Mucosa of stomach (tissue), 1 donor: ENCODE results near the gene F8.

Experiments used
- H3K27me3 ChIP-seq: one replicate; pipeline ENCODE4 v1.7.0; 2013; ENCODE audit warnings: mild to moderate bottlenecking, low read length; ENCODE audit not compliant: control insufficient read depth, insufficient read depth
- H3K36me3 ChIP-seq: one replicate; pipeline ENCODE4 v1.7.0; 2013; ENCODE audit warnings: low read length; ENCODE audit not compliant: control insufficient read depth, insufficient read depth
- H3K4me1 ChIP-seq: one replicate; pipeline ENCODE4 v1.7.0; 2013; ENCODE audit warnings: mild to moderate bottlenecking, low read length; ENCODE audit not compliant: control insufficient read depth, insufficient read depth
- H3K4me3 ChIP-seq: one replicate; pipeline ENCODE4 v1.7.0; 2013; ENCODE audit warnings: low read length
- H3K9ac ChIP-seq: one replicate; pipeline ENCODE4 v1.7.0; 2013; ENCODE audit warnings: mild to moderate bottlenecking, low read length, moderate library complexity
- H3K9me3 ChIP-seq: one replicate; pipeline ENCODE4 v1.7.0; 2013; ENCODE audit warnings: mild to moderate bottlenecking, low read length, moderate library complexity; ENCODE audit not compliant: control insufficient read depth
- donor health status: Pancreatic carcinoma.

The F8 gene

GRCh38 chrX:155055494-155055893 is 33.0 kb upstream of the F8 start:
- Histone ChIP-seq H3K4me3 (no peak overlapping the region), H3K9me3 (no peaks in the 10 kb centered on the region), H3K27me3 (no peaks in the 10 kb centered on the region), H3K36me3 (no peaks in the 10 kb centered on the region), H3K4me1 (peaks cover 5% of the 10 kb centered on the region), H3K9ac (no peak overlapping the region)

- Histone ChIP-seq H3K9ac (no peak overlapping the region), H3K4me1 (peaks cover 5% of the 10 kb centered on the region), H3K9me3 (no peaks in the 10 kb centered on the region), H3K4me3 (no peak overlapping the region), H3K36me3 (no peaks in the 10 kb centered on the region), H3K27me3 (no peaks in the 10 kb centered on the region)
Measured at GRCh38 chrX:155054255-155054654, 31.7 kb upstream of the F8 start.

- Histone ChIP-seq H3K36me3 (no peaks in the 10 kb centered on the region), H3K9me3 (no peaks in the 10 kb centered on the region), H3K4me3 (no peak overlapping the region), H3K27me3 (no peaks in the 10 kb centered on the region), H3K4me1 (peaks cover 5% of the 10 kb centered on the region), H3K9ac (no peak overlapping the region)
Measured at GRCh38 chrX:155053656-155054055, 31.1 kb upstream of the F8 start.

DNA sequence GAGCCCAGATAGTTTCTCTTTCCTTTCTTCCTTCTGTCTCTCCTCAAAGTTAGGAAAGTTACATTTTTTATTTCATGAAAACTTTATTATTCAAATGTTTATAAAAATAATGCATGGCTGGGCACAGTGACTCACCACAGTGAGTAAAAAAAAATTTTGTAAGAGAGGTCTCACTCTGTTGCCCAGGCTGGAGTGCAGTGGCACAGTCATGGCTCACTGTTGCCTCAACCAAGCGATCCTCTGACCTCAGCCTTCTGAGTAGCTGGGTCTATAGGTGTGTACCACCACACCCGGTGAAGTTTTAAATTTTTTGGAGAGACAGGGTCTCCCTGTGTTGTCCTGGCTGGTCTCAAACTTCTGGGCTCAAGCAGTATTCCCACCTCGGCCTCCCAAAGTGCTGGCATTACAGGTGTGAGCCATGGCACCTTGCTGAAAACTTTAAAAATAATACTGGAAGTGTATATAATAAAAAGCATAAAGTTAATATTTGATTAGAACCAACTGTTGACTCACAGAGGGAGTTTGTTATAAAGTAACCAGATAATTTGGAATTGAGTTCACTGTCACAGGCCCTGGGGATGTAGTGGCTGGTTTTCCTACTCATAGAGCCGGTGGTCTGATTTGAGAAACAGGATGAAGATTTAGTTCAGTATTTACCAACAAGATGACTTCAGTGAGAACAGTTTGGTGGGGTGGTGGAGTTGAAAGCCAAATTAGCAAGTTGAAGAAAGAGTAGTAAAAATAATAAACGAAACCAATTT is 30.4 kb upstream of the F8 start:
- Histone ChIP-seq H3K9ac (no peak overlapping the region), H3K4me1 (peaks cover 5% of the 10 kb centered on the region), H3K4me3 (no peak overlapping the region), H3K27me3 (no peaks in the 10 kb centered on the region), H3K36me3 (no peaks in the 10 kb centered on the region), H3K9me3 (no peaks in the 10 kb centered on the region)

DNA sequence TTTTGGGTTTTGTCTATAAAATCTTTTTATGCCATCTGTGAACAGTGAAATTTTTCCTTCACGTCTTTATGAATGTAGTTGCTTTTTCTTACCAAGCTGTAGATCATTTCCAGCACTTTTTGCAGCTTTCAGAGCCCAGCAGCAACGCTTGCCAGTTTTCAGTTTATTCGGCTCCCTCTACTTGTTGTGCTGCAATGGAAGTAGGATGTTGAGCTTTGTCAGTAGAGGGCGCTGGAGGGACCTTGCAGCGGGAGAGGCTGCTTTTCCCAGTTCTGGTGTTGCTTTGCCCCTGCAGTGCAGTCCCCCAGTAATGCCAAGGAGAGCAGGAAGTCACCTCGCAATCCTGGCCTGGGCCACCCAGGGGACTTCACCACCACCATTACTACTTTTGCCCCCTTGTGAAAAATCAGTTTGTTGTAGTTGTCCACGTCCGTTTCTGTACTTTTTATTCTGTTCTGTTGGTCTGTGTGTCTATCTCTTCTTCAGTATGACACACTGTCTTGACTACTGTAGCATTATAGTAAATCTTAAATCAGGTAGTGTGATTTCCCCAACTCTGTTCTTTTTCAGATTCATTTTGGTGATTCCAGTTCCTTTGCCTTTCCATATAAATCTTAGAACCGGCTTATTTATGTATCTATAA is 26.6 kb upstream of the F8 start:
- Histone ChIP-seq H3K4me1 (no peaks in the 10 kb centered on the region), H3K9ac (no peak overlapping the region), H3K27me3 (no peaks in the 10 kb centered on the region)

DNA sequence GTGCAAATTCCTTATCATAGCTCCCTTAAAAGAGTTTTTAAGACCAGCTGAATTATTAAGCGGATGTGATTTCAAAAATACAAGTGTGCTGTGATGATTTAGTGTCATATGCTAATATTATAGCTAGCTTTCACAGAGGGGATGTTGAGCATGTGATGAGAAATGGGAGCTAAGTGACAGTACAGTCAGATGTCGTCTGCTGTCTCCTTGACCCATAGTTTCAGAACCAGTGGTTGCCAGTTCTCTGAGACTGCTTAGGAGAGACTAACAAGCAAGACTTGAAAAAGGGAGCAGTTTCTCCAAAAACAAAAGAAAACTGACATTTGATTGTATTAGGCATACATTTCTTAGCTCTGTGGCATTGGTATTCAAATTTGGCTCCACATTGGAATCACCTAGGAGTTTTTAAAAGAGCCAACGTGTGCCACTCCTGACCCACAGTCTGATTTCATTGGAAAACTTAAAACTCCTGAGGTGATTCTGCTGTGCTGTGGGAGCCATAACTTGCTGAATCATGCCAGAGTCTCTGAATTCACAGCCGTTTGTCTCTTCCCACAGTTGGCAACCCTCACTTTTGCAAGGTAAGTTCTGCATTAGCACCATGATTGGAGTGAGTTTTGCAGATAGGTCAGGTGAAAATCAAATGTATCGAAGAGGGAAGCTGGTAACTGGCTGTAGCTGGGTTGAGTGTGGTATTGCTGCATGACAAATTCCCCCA is 24.4 kb upstream of the F8 start:
- Histone ChIP-seq H3K9ac (no peak overlapping the region), H3K27me3 (no peaks in the 10 kb centered on the region), H3K9me3 (no peaks in the 10 kb centered on the region), H3K4me3 (no peak overlapping the region), H3K4me1 (no peaks in the 10 kb centered on the region), H3K36me3 (no peaks in the 10 kb centered on the region)

More for the DNA sequence above, 26.6 kb upstream of the F8 start:
- Histone ChIP-seq H3K9me3 (no peaks in the 10 kb centered on the region), H3K4me3 (no peak overlapping the region), H3K36me3 (no peaks in the 10 kb centered on the region)

GRCh38 chrX:155046129-155046810 is 23.7 kb upstream of the F8 start:
- Histone ChIP-seq H3K36me3 (no peaks in the 10 kb centered on the region), H3K9me3 (no peaks in the 10 kb centered on the region), H3K9ac (no peak overlapping the region), H3K27me3 (no peaks in the 10 kb centered on the region), H3K4me1 (no peaks in the 10 kb centered on the region), H3K4me3 (no peak overlapping the region)

- H3K27me3 ChIP-seq = no peaks in the 10 kb centered on the region
- no peak overlapping the region for H3K9ac ChIP-seq
- H3K9me3 ChIP-seq = no peaks in the 10 kb centered on the region
- H3K36me3 ChIP-seq = no peaks in the 10 kb centered on the region
- H3K4me3 ChIP-seq = no peak overlapping the region
- H3K4me1 ChIP-seq = no peaks in the 10 kb centered on the region
Measured at GRCh38 chrX:155035688-155036087, 13.2 kb upstream of the F8 start.

DNA sequence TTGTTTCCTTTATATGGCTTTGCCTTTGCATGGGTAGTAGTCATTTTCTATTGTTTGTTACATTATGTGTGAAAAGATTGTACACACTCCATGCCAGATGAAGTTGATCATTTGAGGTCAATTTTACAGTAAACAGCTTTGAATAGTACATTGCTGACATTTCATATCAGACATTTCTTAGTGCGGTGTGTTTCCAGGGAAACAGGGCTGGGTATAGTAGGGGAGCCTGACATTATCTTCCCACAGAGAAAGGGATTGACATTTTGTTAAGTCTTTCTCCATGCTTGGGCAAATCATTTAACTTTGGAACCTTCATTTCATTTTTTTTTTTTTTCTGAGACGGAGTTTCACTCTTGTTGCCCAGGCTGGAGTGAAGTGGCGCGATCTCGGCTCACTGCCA is 9.1 kb upstream of the F8 start:
- Histone ChIP-seq H3K9me3 (no peaks in the 10 kb centered on the region), H3K27me3 (no peaks in the 10 kb centered on the region), H3K4me1 (peaks cover 6% of the 10 kb centered on the region), H3K36me3 (no peaks in the 10 kb centered on the region), H3K9ac (no peak overlapping the region), H3K4me3 (no peak overlapping the region)

DNA sequence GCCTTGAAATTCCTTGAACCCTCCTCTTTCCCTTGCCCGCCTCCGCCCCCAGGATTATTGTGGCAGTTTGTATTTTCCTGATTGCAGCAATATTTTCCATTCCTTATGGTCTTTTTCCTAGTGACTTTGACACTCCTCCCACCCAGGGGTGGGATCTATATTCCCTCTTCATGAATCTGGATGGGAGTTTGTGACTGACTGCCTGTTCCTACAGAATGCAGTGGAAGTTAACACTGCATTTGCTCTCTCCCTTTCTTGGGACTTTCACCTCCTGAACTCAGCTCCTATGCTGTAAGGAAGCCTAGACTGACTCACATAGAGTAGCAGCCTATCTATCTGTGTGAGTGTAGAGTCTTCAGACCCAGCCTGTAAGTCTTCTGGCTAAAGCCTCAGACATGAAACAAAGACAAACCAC is 6.4 kb upstream of the F8 start:
- Histone ChIP-seq H3K9me3 (no peaks in the 10 kb centered on the region), H3K4me1 (peaks cover 6% of the 10 kb centered on the region), H3K36me3 (no peaks in the 10 kb centered on the region), H3K9ac (no peak overlapping the region), H3K4me3 (no peak overlapping the region), H3K27me3 (no peaks in the 10 kb centered on the region)

GRCh38 chrX:155028129-155028528 is 5.6 kb upstream of the F8 start:
- Histone ChIP-seq H3K9me3 (no peaks in the 10 kb centered on the region), H3K4me1 (peaks cover 6% of the 10 kb centered on the region), H3K36me3 (no peaks in the 10 kb centered on the region), H3K4me3 (no peak overlapping the region), H3K9ac (no peak overlapping the region), H3K27me3 (no peaks in the 10 kb centered on the region)
